ENCODE results near the gene RUNX3.

RUNX3 gene

DNA sequence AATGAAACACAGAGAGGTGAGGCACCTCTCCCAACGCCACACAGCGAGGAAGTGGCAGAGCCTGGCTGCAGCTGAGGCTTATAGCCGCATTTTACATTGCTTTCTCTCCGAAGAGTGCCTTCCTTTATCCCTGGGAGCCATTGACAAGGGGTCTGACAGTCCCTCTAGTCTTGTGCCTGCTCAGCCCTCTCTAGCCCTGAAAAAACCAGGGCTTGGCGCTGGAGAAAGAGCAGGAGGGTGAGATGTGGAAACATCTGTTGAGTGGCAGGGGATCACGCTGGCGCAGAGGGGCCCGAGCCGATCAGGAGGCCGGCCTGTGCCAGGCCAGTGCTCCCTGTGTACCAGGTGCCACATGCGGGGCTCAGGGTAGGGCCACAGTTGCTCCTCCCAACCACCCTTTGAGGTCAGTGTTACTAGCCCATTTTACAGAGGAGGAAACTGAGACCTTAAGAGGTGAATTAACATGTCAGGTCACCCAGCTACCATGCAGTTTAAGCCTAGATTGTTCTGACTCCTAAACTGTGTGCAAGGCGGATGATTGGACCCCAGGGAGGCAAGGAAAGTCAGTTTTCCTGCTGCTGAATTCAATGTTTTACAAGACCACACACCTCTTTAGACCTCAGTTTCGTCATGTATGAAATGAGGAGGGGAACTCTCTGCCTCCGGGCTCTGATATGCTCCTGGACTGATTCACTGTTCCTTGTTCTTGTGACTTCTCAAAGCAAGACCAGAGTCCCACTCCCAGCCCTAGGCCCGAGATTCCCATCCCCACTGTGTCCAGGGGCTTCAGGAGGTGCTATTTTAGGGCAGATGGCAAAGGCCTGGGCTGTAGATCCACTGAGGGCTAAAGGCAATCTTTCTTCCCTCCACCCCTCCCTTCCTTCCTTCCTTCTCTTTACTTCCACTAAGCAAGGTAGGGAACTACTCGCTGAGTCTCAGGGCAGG lies 28.0 kb upstream of the RUNX3 start:
- no peak overlapping the region for H3K4me3 ChIP-seq (replicated peaks in 1 of 2; ENCODE audit: low read depth in 2 of 2, low read length in 2 of 2)
- no peak for TF ChIP-seq CTCF (IDR thresholded peaks at IDR 0.05; ENCODE audit: low read depth, low read length)
- DNase-seq (ENCODE audit: low read depth in 2 of 2), result no peak

DNA sequence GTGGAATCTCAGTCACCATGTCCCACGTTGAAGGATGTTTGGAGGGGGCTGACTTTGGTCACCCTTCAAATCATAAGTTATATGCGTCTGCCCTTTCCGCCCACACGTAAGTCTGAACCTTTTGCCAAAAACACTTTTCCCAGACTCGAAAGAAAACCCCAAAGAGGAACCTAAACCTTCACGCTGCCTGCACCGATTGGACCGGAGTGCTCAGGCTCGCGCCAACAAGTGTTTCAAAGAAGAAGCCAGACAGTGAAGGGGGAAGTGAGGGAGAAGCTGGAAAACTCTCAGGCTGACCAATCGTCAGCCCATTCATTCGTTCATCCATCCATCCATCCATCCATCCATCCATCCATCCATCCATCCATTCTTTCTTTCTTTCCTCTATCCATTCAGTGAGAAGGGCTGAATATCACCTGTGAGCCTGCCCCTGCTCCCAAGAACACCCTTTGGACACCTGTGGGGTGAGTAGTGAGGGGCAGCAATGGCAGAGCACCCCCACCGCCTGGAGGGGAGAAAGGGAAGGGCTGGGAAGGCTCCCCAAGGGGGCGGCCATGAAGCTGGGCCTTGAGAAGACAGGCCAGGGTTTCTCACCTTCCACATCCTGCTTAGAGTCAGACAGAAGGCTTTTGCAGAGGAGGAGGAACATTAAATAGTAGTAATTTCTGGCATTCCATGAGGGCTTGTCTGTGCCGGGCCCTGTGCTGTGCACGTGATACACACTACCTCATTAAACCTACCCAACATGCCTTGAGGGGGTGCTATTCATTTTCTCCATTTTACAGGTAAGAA lies 27.1 kb upstream of the RUNX3 start:
- no peak for DNase-seq (ENCODE audit: low read depth in 2 of 2)
- H3K4me3 ChIP-seq (replicated peaks in 1 of 2; ENCODE audit: low read depth in 2 of 2, low read length in 2 of 2), result no peak overlapping the region
- no peak for TF ChIP-seq CTCF (IDR thresholded peaks at IDR 0.05; ENCODE audit: low read depth, low read length)

- DNase-seq (ENCODE audit: low read depth in 2 of 2), result no peak
- H3K4me3 ChIP-seq (replicated peaks in 1 of 2; ENCODE audit: low read depth in 2 of 2, low read length in 2 of 2), result no peak overlapping the region
- TF ChIP-seq CTCF (IDR thresholded peaks at IDR 0.05; ENCODE audit: low read depth, low read length), result no peak
These were observed 25.8 kb upstream of the RUNX3 start for GRCh38 chr1:24955779-24956365.

DNA sequence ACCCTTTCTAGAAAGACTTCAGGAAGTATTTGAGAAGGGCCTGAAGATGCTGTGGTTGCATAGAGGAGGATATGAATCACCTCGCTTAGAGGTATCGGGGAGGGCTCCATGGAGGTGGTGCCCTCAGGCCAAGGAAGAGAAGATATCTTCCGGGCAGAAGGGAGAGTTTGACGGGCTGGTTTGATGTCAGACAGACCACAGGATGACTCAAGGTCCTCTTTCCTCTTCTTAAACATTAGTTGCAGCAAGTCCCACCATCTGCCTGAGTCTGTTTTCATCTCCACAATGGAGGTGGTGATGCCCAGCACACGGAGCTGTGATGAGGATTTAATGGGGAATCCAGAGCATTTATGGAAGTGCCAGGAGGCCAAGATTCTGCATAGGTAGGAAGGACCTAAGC lies 25.1 kb upstream of the RUNX3 start:
- no peak for TF ChIP-seq CTCF (IDR thresholded peaks at IDR 0.05; ENCODE audit: low read depth, low read length)
- DNase-seq (ENCODE audit: low read depth in 2 of 2), result peak in 1 of 2 donors; percentile 62
- H3K4me3 ChIP-seq (replicated peaks in 1 of 2; ENCODE audit: low read depth in 2 of 2, low read length in 2 of 2), result no peak overlapping the region

DNA sequence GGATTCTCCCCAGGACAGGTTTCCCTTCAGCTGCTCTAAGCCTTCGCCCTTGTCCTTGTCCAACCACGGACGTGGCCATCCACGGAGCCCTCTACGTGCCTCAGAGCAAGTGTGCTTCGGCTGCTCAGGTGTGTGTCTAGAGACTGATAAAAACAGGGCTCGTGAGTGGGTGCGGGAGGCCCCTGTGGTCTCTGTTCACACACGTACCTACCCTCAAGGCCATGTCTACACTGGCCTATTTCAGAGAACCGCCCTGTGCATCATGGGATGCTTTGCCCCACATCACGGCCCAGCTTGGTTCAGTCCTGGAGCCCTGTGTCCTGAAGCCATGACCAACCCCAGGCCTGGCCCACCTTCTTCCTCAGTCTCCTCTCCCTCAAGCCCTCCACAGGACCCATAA lies 24.6 kb upstream of the RUNX3 start:
- H3K4me3 ChIP-seq (replicated peaks in 1 of 2; ENCODE audit: low read depth in 2 of 2, low read length in 2 of 2), result no peak overlapping the region
- TF ChIP-seq CTCF (IDR thresholded peaks at IDR 0.05; ENCODE audit: low read depth, low read length), result no peak
- DNase-seq (ENCODE audit: low read depth in 2 of 2), result no peak

DNA sequence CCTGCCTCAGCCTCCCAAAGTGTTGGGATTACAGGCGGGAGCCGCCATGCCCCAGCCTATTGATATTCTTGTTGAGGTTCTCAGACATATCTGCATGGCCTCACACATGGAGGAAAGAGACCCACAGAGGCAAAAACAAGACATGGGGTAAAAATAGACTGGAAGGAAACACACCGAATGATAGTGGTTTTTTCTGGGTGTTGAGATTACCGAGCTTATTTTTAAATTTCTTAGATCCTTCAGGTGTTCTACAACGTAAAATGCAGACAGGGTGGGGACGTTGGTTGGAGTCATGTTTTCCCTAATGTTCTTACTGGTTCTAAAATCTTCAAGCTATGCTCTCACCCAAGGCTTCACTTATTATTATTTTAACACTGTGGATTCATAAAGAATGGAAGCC lies 23.9 kb upstream of the RUNX3 start:
- no peak overlapping the region for H3K4me3 ChIP-seq (replicated peaks in 1 of 2; ENCODE audit: low read depth in 2 of 2, low read length in 2 of 2)
- no peak for DNase-seq (ENCODE audit: low read depth in 2 of 2)
- no peak for TF ChIP-seq CTCF (IDR thresholded peaks at IDR 0.05; ENCODE audit: low read depth, low read length)
